Measurements from ENCODE around the gene SEC22A.

Gene SEC22A

GRCh38 chr3:123272547-123272946, 70.8 kb downstream of the SEC22A start:
- H3K27me3 ChIP-seq (ENCODE audit: control insufficient read depth, insufficient read depth, low read length) = no peaks in the 10 kb centered on the region
- no peak overlapping the region for H3K4me3 ChIP-seq (ENCODE audit: low read length)
- no peaks in the 10 kb centered on the region for H3K36me3 ChIP-seq (ENCODE audit: control insufficient read depth, insufficient read depth, low read length)
- no peaks in the 10 kb centered on the region for H3K9me3 ChIP-seq (ENCODE audit: control insufficient read depth, low read length)
- no peak overlapping the region for H3K9ac ChIP-seq (ENCODE audit: low read length)
- H3K4me1 ChIP-seq (ENCODE audit: control insufficient read depth, insufficient read depth, low read length) = no peaks in the 10 kb centered on the region

GRCh38 chr3:123275691-123276090, 73.9 kb downstream of the SEC22A start:
- H3K4me3 ChIP-seq (ENCODE audit: low read length) = no peak overlapping the region
- H3K36me3 ChIP-seq (ENCODE audit: control insufficient read depth, insufficient read depth, low read length) = no peaks in the 10 kb centered on the region
- H3K4me1 ChIP-seq (ENCODE audit: control insufficient read depth, insufficient read depth, low read length) = no peaks in the 10 kb centered on the region
- no peaks in the 10 kb centered on the region for H3K9me3 ChIP-seq (ENCODE audit: control insufficient read depth, low read length)
- H3K9ac ChIP-seq (ENCODE audit: low read length) = no peak overlapping the region
- H3K27me3 ChIP-seq (ENCODE audit: control insufficient read depth, insufficient read depth, low read length) = no peaks in the 10 kb centered on the region

GRCh38 chr3:123276346-123277006, 74.7 kb downstream of the SEC22A start:
- H3K4me1 ChIP-seq (ENCODE audit: control insufficient read depth, insufficient read depth, low read length) = no peaks in the 10 kb centered on the region
- no peak overlapping the region for H3K9ac ChIP-seq (ENCODE audit: low read length)
- H3K36me3 ChIP-seq (ENCODE audit: control insufficient read depth, insufficient read depth, low read length) = no peaks in the 10 kb centered on the region
- no peaks in the 10 kb centered on the region for H3K9me3 ChIP-seq (ENCODE audit: control insufficient read depth, low read length)
- no peak overlapping the region for H3K4me3 ChIP-seq (ENCODE audit: low read length)
- H3K27me3 ChIP-seq (ENCODE audit: control insufficient read depth, insufficient read depth, low read length) = no peaks in the 10 kb centered on the region

GRCh38 chr3:123277106-123277505, 75.4 kb downstream of the SEC22A start:
- Histone ChIP-seq H3K4me1 (ENCODE audit: control insufficient read depth, insufficient read depth, low read length) (no peaks in the 10 kb centered on the region), H3K9ac (ENCODE audit: low read length) (no peak overlapping the region), H3K9me3 (ENCODE audit: control insufficient read depth, low read length) (no peaks in the 10 kb centered on the region), H3K4me3 (ENCODE audit: low read length) (no peak overlapping the region), H3K36me3 (ENCODE audit: control insufficient read depth, insufficient read depth, low read length) (no peaks in the 10 kb centered on the region), H3K27me3 (ENCODE audit: control insufficient read depth, insufficient read depth, low read length) (no peaks in the 10 kb centered on the region)

- Histone ChIP-seq H3K9ac (ENCODE audit: low read length) (no peak overlapping the region), H3K4me1 (ENCODE audit: control insufficient read depth, insufficient read depth, low read length) (no peaks in the 10 kb centered on the region), H3K4me3 (ENCODE audit: low read length) (no peak overlapping the region), H3K9me3 (ENCODE audit: control insufficient read depth, low read length) (no peaks in the 10 kb centered on the region), H3K36me3 (ENCODE audit: control insufficient read depth, insufficient read depth, low read length) (no peaks in the 10 kb centered on the region), H3K27me3 (ENCODE audit: control insufficient read depth, insufficient read depth, low read length) (no peaks in the 10 kb centered on the region)
Measured at GRCh38 chr3:123278446-123278845, 76.7 kb downstream of the SEC22A start.

- H3K27me3 ChIP-seq (ENCODE audit: control insufficient read depth, insufficient read depth, low read length) = no peaks in the 10 kb centered on the region
- H3K4me3 ChIP-seq (ENCODE audit: low read length) = no peak overlapping the region
- H3K4me1 ChIP-seq (ENCODE audit: control insufficient read depth, insufficient read depth, low read length) = no peaks in the 10 kb centered on the region
- H3K9ac ChIP-seq (ENCODE audit: low read length) = no peak overlapping the region
- H3K9me3 ChIP-seq (ENCODE audit: control insufficient read depth, low read length) = no peaks in the 10 kb centered on the region
- H3K36me3 ChIP-seq (ENCODE audit: control insufficient read depth, insufficient read depth, low read length) = no peaks in the 10 kb centered on the region
Measured at GRCh38 chr3:123279121-123279520, 77.4 kb downstream of the SEC22A start.

GRCh38 chr3:123281406-123281805, 79.7 kb downstream of the SEC22A start:
- Histone ChIP-seq H3K27me3 (ENCODE audit: control insufficient read depth, insufficient read depth, low read length) (no peaks in the 10 kb centered on the region), H3K9ac (ENCODE audit: low read length) (no peak overlapping the region), H3K4me1 (ENCODE audit: control insufficient read depth, insufficient read depth, low read length) (no peaks in the 10 kb centered on the region), H3K36me3 (ENCODE audit: control insufficient read depth, insufficient read depth, low read length) (no peaks in the 10 kb centered on the region), H3K4me3 (ENCODE audit: low read length) (no peak overlapping the region), H3K9me3 (ENCODE audit: control insufficient read depth, low read length) (no peaks in the 10 kb centered on the region)

GRCh38 chr3:123281929-123282328, 80.2 kb downstream of the SEC22A start:
- H3K4me3 ChIP-seq (ENCODE audit: low read length) = no peak overlapping the region
- no peak overlapping the region for H3K9ac ChIP-seq (ENCODE audit: low read length)
- H3K4me1 ChIP-seq (ENCODE audit: control insufficient read depth, insufficient read depth, low read length) = no peaks in the 10 kb centered on the region
- H3K27me3 ChIP-seq (ENCODE audit: control insufficient read depth, insufficient read depth, low read length) = no peaks in the 10 kb centered on the region
- H3K36me3 ChIP-seq (ENCODE audit: control insufficient read depth, insufficient read depth, low read length) = no peaks in the 10 kb centered on the region
- H3K9me3 ChIP-seq (ENCODE audit: control insufficient read depth, low read length) = no peaks in the 10 kb centered on the region

GRCh38 chr3:123282461-123282860, 80.7 kb downstream of the SEC22A start:
- no peaks in the 10 kb centered on the region for H3K36me3 ChIP-seq (ENCODE audit: control insufficient read depth, insufficient read depth, low read length)
- H3K9me3 ChIP-seq (ENCODE audit: control insufficient read depth, low read length) = no peaks in the 10 kb centered on the region
- no peak overlapping the region for H3K9ac ChIP-seq (ENCODE audit: low read length)
- H3K4me3 ChIP-seq (ENCODE audit: low read length) = no peak overlapping the region
- H3K27me3 ChIP-seq (ENCODE audit: control insufficient read depth, insufficient read depth, low read length) = no peaks in the 10 kb centered on the region
- no peaks in the 10 kb centered on the region for H3K4me1 ChIP-seq (ENCODE audit: control insufficient read depth, insufficient read depth, low read length)

GRCh38 chr3:123283074-123283473, 81.3 kb downstream of the SEC22A start:
- no peak overlapping the region for H3K9ac ChIP-seq (ENCODE audit: low read length)
- no peaks in the 10 kb centered on the region for H3K36me3 ChIP-seq (ENCODE audit: control insufficient read depth, insufficient read depth, low read length)
- no peaks in the 10 kb centered on the region for H3K27me3 ChIP-seq (ENCODE audit: control insufficient read depth, insufficient read depth, low read length)

GRCh38 chr3:123283657-123284398, 82.1 kb downstream of the SEC22A start:
- no peak overlapping the region for H3K4me3 ChIP-seq (ENCODE audit: low read length)
- H3K36me3 ChIP-seq (ENCODE audit: control insufficient read depth, insufficient read depth, low read length) = no peaks in the 10 kb centered on the region
- no peaks in the 10 kb centered on the region for H3K4me1 ChIP-seq (ENCODE audit: control insufficient read depth, insufficient read depth, low read length)
- H3K9me3 ChIP-seq (ENCODE audit: control insufficient read depth, low read length) = no peaks in the 10 kb centered on the region
- H3K9ac ChIP-seq (ENCODE audit: low read length) = no peak overlapping the region
- no peaks in the 10 kb centered on the region for H3K27me3 ChIP-seq (ENCODE audit: control insufficient read depth, insufficient read depth, low read length)

More at GRCh38 chr3:123283074-123283473, 81.3 kb downstream of the SEC22A start:
- Histone ChIP-seq H3K9me3 (ENCODE audit: control insufficient read depth, low read length) (no peaks in the 10 kb centered on the region), H3K4me1 (ENCODE audit: control insufficient read depth, insufficient read depth, low read length) (no peaks in the 10 kb centered on the region), H3K4me3 (ENCODE audit: low read length) (no peak overlapping the region)

- H3K4me1 ChIP-seq (ENCODE audit: control insufficient read depth, insufficient read depth, low read length) = no peaks in the 10 kb centered on the region
- no peak overlapping the region for H3K9ac ChIP-seq (ENCODE audit: low read length)
- H3K4me3 ChIP-seq (ENCODE audit: low read length) = no peak overlapping the region
- H3K27me3 ChIP-seq (ENCODE audit: control insufficient read depth, insufficient read depth, low read length) = no peaks in the 10 kb centered on the region
- no peaks in the 10 kb centered on the region for H3K9me3 ChIP-seq (ENCODE audit: control insufficient read depth, low read length)
- no peaks in the 10 kb centered on the region for H3K36me3 ChIP-seq (ENCODE audit: control insufficient read depth, insufficient read depth, low read length)
Measured at GRCh38 chr3:123284399-123285010, 82.8 kb downstream of the SEC22A start.

All from mucosa of stomach (tissue), 1 donor.